KBM-7 (cell line): ENCODE results near the gene PAM.
"Not testable (repeated sequence)": the region's sequence is repeated elsewhere in the genome, so short reads cannot be mapped to it uniquely, and the experiment has no call there.

Experiments
- DNase-seq: peaks from one replicate; pipeline ENCODE4 v3.0.0-alpha.2; 2015
- in situ Hi-C: fragments of 300-500 bp; cut with MboI; formaldehyde crosslinking; loops from 2 replicates; pipeline ENCODE4 v1.14.3; 2020; ENCODE audit warnings: low sequenced_read_pairs, low pct_unique_long_range_greater_than_20kb, mixed read lengths

The PAM gene

GRCh38 chr5:103060424-103060954, 305.4 kb downstream of the PAM start:
- no peak for DNase-seq
- in situ Hi-C loops = no loop called here

GRCh38 chr5:103066326-103066725, 311.2 kb downstream of the PAM start:
- in situ Hi-C loops = no loop called here

GRCh38 chr5:103073500-103073899, 318.4 kb downstream of the PAM start:
- DNase-seq, in situ Hi-C loops: not testable (repeated sequence)

More at GRCh38 chr5:103066326-103066725, 311.2 kb downstream of the PAM start:
- DNase-seq = peak; percentile 16

GRCh38 chr5:103075442-103075841, 320.3 kb downstream of the PAM start:
- in situ Hi-C loops = no loop called here
- DNase-seq = no peak
